SU-DHL-6 (cell line): ENCODE measurements around the gene CIT.

ENCODE experiments used
- H2AFZ ChIP-seq: fragments of 200-600 bp; sonication (generic); 2 replicates; pipeline ENCODE4 v1.6.1; 2014; ENCODE audit warnings: low read depth, mild to moderate bottlenecking, moderate library complexity, mixed read lengths, antibody characterized with exemption, low read length; ENCODE audit not compliant: severe bottlenecking
- H3F3A ChIP-seq: fragments of 200-600 bp; shearing (Covaris generic); 2 replicates; pipeline ENCODE4 v1.6.0; 2016; ENCODE audit warnings: antibody characterized with exemption, mild to moderate bottlenecking; ENCODE audit not compliant: insufficient read depth
- H3K27ac ChIP-seq: fragments of 200-600 bp; sonication (generic); 2 replicates; pipeline ENCODE4 v1.5.1; 2016; ENCODE audit warnings: low read depth, mild to moderate bottlenecking, low read length, moderate library complexity, mixed read lengths
- H3K27me3 ChIP-seq: fragments of 200-600 bp; sonication (generic), shearing (Covaris generic); 2 replicates; pipeline ENCODE4 v1.6.0; 2014; ENCODE audit warnings: mild to moderate bottlenecking, low read length
- H3K36me3 ChIP-seq: fragments of 200-600 bp; sonication (generic); 2 replicates; pipeline ENCODE4 v1.6.1; 2014; ENCODE audit warnings: mild to moderate bottlenecking, low read length, mixed read lengths
- H3K4me2 ChIP-seq: fragments of 300-600, 200-600 bp; shearing (Covaris generic), sonication (generic); 2 replicates; pipeline ENCODE4 v1.6.0; 2014; ENCODE audit warnings: low read length, low read depth, mild to moderate bottlenecking; ENCODE audit not compliant: poor library complexity, severe bottlenecking
- H3K4me3 ChIP-seq: fragments of 200-600 bp; sonication (generic); 2 replicates; pipeline ENCODE4 v1.5.1; 2014; ENCODE audit warnings: antibody characterized with exemption, low read length, mild to moderate bottlenecking, mixed read lengths; ENCODE audit not compliant: insufficient read depth, poor library complexity, severe bottlenecking
- H3K79me2 ChIP-seq: fragments of 200-600 bp; sonication (generic); 2 replicates; pipeline ENCODE4 v1.6.1; 2014; ENCODE audit warnings: mild to moderate bottlenecking, low read length, moderate library complexity; ENCODE audit not compliant: insufficient read depth
- H3K9ac ChIP-seq: fragments of 200-600 bp; sonication (generic); 2 replicates; pipeline ENCODE4 v1.7.0; 2014; ENCODE audit warnings: mild to moderate bottlenecking, low read length
- H3K9me2 ChIP-seq: fragments of 200-600 bp; sonication (generic); replicated peaks from 2 replicates; pipeline ENCODE4 v1.6.1; 2014; ENCODE audit warnings: low read length; ENCODE audit not compliant: insufficient read depth
- H3K9me3 ChIP-seq: fragments of 200-600 bp; sonication (generic); 2 replicates; pipeline ENCODE4 v1.6.1; 2014; ENCODE audit warnings: low read length, mixed read lengths; ENCODE audit not compliant: insufficient read depth
- H4K20me1 ChIP-seq: fragments of 200-600 bp; sonication (generic); 2 replicates; pipeline ENCODE4 v1.6.1; 2014; ENCODE audit warnings: low read depth, mild to moderate bottlenecking, antibody characterized with exemption, low read length, moderate library complexity, mixed read lengths
- CTCF ChIP-seq: fragments of 200-600 bp; sonication (generic); IDR thresholded peaks from one replicate; pipeline ENCODE4 v1.5.1; 2017; ENCODE audit warnings: antibody characterized with exemption, mild to moderate bottlenecking, low read length, moderate library complexity; ENCODE audit not compliant: insufficient read depth, poor library complexity, severe bottlenecking
- EZH2phosphoT487 ChIP-seq: fragments of 200-600 bp; sonication (generic), shearing (Covaris generic); conservative IDR thresholded peaks from 2 replicates; pipeline ENCODE4 v1.6.1; 2018; ENCODE audit warnings: mild to moderate bottlenecking, antibody characterized with exemption, low read length, moderate library complexity, mixed read lengths

CIT gene

GRCh38 chr12:119772431-119772830 is 104.7 kb downstream of the CIT start:
- H3K36me3 ChIP-seq, result peaks cover 10% of the 10 kb centered on the region; the same call in 1 of the 2 replicates

GRCh38 chr12:119770146-119770545 is 107.0 kb downstream of the CIT start:
- H3K27me3 ChIP-seq, result no peaks in the 10 kb centered on the region
- TF ChIP-seq CTCF (no peak), EZH2phosphoT487 (no peak)
- H3K4me3 ChIP-seq, result no peak overlapping the region
- peaks cover 19% of the 10 kb centered on the region; the same call in 1 of the 2 replicates for H3K36me3 ChIP-seq
- H2AFZ ChIP-seq, result no peak overlapping the region
- H3K9me3 ChIP-seq, result no peaks in the 10 kb centered on the region
- H3K79me2 ChIP-seq, result no peaks in the 10 kb centered on the region
- no peaks in the 10 kb centered on the region for H3F3A ChIP-seq
- no peak overlapping the region for H3K27ac ChIP-seq
- no peaks in the 10 kb centered on the region for H3K9me2 ChIP-seq
- no peaks in the 10 kb centered on the region for H4K20me1 ChIP-seq
- no peak overlapping the region for H3K9ac ChIP-seq
- no peak overlapping the region for H3K4me2 ChIP-seq

More at GRCh38 chr12:119772431-119772830, 104.7 kb downstream of the CIT start:
- Histone ChIP-seq H3K79me2 (no peaks in the 10 kb centered on the region), H4K20me1 (no peaks in the 10 kb centered on the region), H3K27me3 (no peaks in the 10 kb centered on the region), H3K4me2 (no peak overlapping the region), H3K9ac (no peak overlapping the region), H3K9me2 (no peaks in the 10 kb centered on the region), H3K27ac (no peak overlapping the region), H3K9me3 (no peaks in the 10 kb centered on the region), H3K4me3 (no peak overlapping the region), H2AFZ (no peak overlapping the region), H3F3A (no peaks in the 10 kb centered on the region)
- TF ChIP-seq CTCF (no peak), EZH2phosphoT487 (no peak)

- Histone ChIP-seq H3K27ac (no peak overlapping the region), H3K4me3 (no peak overlapping the region), H3K9me2 (no peaks in the 10 kb centered on the region), H2AFZ (no peak overlapping the region), H3K4me2 (no peak overlapping the region), H3K27me3 (no peaks in the 10 kb centered on the region), H3F3A (no peaks in the 10 kb centered on the region), H4K20me1 (no peaks in the 10 kb centered on the region), H3K9ac (no peak overlapping the region), H3K79me2 (no peaks in the 10 kb centered on the region), H3K36me3 (peaks cover 24% of the 10 kb centered on the region; the same call in 1 of the 2 replicates), H3K9me3 (no peaks in the 10 kb centered on the region)
- TF ChIP-seq EZH2phosphoT487, result no peak
Measured at GRCh38 chr12:119762619-119763018, 114.5 kb downstream of the CIT start.

GRCh38 chr12:119758722-119759121 is 118.4 kb downstream of the CIT start:
- H3K9me3 ChIP-seq, result no peaks in the 10 kb centered on the region
- H3K27me3 ChIP-seq, result no peaks in the 10 kb centered on the region
- TF ChIP-seq CTCF (no peak), EZH2phosphoT487 (no peak)
- no peak overlapping the region for H3K9ac ChIP-seq
- no peaks in the 10 kb centered on the region for H3K79me2 ChIP-seq
- H2AFZ ChIP-seq, result no peak overlapping the region
- no peak overlapping the region for H3K4me3 ChIP-seq
- H3K9me2 ChIP-seq, result no peaks in the 10 kb centered on the region
- no peaks in the 10 kb centered on the region for H3F3A ChIP-seq
- peaks cover 14% of the 10 kb centered on the region; the same call in 1 of the 2 replicates for H3K36me3 ChIP-seq
- no peak overlapping the region for H3K4me2 ChIP-seq
- H3K27ac ChIP-seq, result no peak overlapping the region
- no peaks in the 10 kb centered on the region for H4K20me1 ChIP-seq
